NCI-H510A treated with DMSO at 0.1 percent for 48 hours (cell line): ENCODE data around the gene TSC2.
"Not testable (repeated sequence)": the region's sequence is repeated elsewhere in the genome, so short reads cannot be mapped to it uniquely, and the experiment has no call there.

ENCODE experiments used
- DNase-seq: peaks from one replicate; lab custom pipeline; 2025; lab: John Stamatoyannopoulos, UW

Gene TSC2

DNA sequence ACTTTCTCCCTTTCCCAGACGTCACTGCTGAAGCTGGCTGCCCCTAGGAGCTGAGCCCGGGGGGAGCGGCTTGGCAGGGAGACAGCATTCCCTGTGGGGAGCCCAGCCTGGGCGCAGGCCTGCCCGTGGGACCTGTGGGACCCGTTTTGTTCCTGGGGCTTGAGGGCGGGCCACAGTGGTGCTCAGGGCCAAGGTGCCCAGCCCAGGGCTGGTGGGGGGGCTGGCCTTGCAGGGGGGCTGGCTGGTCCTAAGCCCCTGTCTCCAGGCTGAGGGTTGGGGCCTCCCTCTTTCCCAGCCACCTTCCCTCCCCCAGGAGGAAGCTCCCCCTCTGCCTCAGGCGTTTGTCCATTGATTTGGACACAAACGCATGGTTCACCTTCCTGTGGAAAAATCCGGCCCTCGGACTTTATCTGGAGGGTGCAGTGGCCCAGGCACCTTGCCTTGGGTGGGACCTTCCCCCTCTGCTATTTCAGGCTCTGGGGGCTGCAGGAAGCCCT is 16.7 kb upstream of the TSC2 start:
- DNase-seq = no peak

DNA sequence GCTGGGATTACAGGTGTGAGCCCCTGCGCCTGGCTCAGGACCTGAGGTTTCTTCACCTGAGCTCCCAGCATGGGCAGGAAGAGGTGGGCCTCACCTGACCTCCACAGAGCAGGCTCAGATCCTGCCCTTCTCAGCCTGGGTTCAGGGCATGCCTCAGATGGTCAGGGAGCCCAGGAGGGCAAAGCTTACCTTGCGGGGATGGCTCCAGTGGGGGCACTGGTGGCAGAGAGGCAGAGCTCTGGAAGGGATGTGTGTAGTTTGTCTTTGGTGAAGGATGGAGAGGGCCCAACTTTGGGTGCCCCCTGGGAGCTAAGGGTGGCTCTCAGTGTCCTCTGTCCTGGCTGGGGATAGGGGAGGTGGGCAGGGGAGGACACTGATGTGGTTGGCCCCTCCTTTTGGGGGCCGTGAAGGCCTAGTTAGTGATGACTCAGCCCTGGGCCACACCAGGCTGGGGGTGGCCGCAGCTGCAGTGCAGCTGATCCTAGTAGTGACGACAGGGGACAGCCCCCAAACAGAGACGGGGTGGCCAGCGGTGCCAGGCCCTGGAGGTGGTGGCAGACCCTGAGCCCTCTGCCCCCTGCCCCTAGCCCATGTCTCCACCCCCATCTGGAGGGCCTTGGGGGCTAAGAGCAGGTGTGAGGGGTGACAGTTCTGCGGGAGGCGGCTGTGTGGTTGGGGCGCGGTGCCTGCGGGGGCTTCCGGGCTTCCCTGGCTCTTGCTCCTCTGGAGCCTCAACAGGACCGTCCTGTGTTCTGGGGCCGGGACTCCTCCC is 15.3 kb upstream of the TSC2 start:
- DNase-seq = no peak

DNA sequence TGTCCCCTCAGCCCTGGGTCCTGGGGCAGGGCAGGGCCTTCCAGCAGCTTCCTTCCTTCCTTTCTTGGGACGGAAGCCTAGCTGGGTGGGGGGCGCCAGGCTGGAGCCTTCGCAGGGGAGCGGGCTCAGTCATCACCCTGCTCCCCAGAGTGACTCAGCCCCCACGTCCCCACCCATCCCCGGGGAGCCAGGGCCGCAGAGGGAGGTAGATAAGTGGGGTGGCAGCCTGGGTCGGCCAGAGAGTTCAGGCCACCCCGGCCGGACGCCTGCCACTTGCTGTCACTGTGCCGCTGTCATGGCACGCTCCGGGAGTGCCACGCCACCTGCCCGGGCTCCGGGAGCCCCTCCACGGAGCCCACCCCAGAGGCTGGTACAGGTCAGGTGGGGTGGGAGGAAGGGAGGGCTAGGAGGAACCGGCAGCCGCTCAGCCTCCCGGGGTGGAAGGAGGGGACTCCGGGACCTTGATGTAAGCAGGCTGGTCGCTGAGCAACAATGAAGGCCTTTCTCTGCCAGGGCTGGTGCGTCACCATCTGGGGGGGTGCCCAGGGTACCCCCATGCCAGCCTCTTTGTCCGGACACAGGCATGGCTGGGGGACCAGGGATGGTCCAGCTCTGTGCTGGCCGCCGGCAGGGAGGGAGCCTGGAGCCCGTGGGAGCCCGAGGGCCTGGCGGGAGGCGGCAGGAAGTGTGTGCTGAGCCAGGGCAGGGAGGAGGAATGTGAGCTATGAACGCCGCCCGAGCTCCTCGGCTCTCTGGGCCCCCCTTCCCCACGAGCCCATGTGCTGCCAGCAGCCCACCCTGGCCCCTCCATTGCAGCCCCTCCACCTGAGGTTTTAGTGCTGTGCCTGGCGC is 14.5 kb upstream of the TSC2 start:
- DNase-seq = no peak

GRCh38 chr16:2033909-2034695 is 13.7 kb upstream of the TSC2 start:
- DNase-seq = not testable (repeated sequence)

- DNase-seq = no peak
These were observed 12.9 kb upstream of the TSC2 start for GRCh38 chr16:2034696-2035430.

- DNase-seq = peak; percentile 13
These were observed 12.2 kb upstream of the TSC2 start for GRCh38 chr16:2035431-2036199.

GRCh38 chr16:2036200-2036966 is 11.4 kb upstream of the TSC2 start:
- DNase-seq = no peak

DNA sequence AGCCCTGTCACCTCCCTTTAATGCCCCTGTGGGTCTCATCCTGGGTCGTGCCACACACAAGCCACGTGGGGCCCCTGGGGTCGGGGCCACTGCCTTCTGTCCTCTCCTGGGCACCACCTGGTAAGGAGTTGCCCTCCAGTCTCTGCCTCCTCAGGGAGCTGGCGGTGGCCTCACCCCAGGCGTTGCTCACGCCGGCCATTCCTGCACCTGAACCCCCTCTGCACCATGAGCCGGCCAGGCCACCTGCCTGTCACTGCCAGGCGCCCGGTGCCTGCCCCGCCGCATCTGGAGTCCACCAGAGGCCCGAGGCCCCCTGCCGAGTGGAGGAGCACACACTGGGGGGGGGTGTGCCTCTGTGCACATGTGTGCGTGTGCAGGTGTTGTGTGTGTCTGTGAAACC is 10.7 kb upstream of the TSC2 start:
- no peak for DNase-seq

DNA sequence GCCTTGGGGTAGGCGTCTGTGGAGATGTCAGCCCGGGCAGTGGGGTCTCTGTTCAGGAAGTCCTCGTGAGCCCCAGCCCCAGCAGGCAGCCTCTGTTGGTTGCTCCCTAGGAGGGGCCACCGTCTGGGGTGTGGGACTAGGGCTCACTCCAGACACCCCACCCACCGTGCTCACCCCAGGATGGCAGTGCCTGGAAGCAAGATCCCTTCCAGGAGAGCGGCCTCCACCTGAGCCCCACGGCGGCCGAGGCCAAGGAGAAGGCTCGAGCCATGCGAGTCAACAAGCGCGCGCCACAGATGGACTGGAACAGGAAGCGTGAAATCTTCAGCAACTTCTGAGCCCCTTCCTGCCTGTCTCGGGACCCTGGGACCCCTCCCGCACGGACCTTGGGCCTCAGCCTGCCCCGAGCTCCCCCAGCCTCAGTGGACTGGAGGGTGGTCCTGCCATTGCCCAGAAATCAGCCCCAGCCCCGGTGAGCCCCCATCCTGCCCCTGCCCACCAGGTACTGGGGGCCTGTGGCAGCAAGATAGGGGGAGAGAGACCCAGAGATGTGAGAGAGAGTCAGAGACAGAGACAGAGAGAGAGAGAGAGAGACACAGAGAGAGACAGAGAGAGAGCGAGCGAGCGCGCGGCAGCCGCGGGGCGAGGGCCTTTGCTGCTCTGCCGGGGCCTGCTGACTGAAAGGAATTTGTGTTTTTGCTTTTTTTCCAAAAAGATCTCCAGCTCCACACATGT is 10.0 kb upstream of the TSC2 start:
- no peak for DNase-seq

GRCh38 chr16:2038382-2039231 is 9.2 kb upstream of the TSC2 start:
- DNase-seq = no peak

DNA sequence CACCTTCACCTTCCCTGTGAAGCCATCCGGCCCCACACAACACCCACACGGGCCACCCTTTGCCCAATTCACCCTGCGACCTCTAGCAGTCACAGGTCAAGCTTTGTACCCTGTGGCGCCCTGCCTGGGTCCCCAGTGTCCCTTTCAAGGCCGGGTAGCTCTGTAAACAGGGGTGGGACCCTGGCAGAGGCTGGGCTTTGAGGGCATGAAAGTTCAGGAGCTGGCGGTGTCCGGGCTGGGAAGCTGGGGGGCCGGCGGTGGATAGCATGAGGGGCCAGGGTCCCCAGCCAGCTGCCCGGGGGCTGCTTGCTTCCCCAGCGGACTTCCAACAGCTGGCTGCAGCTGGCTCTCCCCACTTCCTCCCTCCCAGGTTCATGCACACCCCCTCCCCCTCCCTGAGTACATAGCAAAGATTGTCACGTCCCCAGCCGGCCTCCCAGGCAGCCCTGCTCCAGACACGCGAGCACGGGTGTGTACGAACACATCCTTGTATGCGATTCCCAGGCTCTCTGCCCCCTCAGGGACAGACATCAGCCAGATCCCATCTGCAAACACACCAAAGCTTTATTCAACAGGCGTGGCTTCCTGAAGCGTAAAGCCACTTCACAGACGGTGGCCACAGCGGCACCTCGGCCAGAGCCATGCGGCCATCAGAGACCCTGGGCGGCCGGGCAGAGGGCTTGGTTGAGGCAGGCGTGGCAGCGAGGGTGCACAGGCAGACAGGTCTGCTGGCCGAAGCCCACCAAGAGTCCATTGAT is 8.3 kb upstream of the TSC2 start:
- DNase-seq = peak; percentile 17

DNA sequence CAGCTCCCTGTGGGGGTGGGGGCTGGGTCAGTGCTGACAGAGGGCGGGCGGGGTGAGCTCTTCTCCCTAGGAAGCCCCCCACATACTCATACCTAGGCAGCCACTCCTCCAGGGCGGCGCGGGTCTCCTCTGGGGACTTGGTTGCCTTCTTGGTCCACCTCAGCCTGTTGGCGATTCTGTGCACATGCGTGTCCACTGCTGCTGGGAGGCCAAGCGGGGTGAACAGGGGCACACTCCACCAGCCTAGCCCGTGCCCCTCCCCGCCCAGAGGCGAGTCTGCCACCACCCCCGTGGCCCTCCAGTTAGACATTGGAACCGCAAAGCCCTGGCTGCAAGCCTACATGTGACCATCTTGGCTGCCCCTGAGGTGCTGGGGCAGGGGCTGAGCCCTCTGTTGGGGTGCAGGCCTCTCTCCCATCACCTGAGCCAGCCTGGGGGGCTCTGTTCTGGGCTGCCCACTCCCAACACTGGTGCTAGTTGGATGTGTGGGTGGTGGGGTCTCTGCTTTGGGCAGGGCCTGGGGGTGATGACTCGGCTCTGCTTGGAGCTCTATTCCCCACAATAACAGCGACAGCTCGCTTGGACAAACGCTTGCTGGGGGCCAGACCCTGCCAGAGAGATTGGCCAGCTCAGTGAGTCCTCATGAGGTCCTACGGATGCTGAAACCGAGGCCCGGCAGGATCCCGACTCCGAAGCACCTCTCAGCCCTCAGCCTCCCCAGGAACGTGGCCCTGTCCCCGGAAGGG is 7.6 kb upstream of the TSC2 start:
- no peak for DNase-seq

GRCh38 chr16:2040787-2041522 is 6.8 kb upstream of the TSC2 start:
- DNase-seq = no peak

DNA sequence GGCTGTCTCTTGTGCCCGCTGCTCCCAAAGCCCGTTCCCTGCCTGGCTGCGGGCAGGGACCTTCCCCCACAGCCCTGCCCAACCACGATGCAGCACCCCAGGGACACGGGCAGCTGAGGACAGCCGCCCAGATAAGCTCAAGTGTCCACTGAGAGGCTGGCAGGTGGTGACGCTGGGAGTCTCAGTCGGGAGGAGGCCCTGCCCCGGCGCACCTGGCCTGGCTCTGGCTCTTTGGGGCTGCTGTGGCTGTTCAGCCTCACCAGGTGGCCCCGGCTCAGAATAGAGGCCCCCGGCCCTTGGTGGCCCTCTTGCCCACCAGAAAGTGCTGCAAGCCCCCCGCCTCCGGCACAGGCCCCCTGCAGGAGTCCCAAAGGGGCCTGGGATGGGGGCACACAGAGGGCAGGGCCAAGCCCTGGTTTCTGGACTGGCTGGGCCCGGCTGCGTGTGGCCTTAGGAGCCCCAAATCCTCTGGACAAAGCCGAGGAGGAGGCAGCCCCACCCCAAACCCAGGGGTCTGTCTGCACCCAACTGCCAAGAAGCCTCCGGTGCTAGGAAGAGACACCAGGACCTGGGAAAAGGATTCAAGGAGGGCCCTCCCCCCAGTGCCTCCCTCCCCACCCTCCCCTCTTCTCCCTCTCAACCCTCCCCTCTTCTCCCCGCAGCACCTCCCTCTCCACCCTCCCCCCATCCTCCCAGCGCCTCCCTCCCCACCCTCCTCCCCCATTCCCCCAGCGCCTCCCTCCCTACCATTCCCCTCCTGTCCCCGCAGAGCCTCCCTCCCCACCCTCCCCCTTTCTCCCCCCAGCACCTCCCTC is 5.4 kb upstream of the TSC2 start:
- DNase-seq = peak; percentile 88

- peak; percentile 85 for DNase-seq
These were observed 4.7 kb upstream of the TSC2 start for GRCh38 chr16:2042986-2043666.
